ENCODE results near the gene VAV2. TPM values are rescaled to one million over a fixed set of nuclear protein-coding genes. Genes with fewer than 3 reads are reported as not detected.

Gene VAV2
- total RNA-seq, 1 donor from 2014 or later: 47.0 TPM

- H3K4me1 Mint-ChIP-seq: peaks cover 37% of the 10 kb centered on the region
- H3K27me3 Mint-ChIP-seq (ENCODE audit: low read depth): no peaks in the 10 kb centered on the region
- H3K36me3 Mint-ChIP-seq (ENCODE audit: low read depth): peaks cover 11% of the 10 kb centered on the region
- peak overlapping the region; percentile 61 for H3K27ac Mint-ChIP-seq (ENCODE audit: unreplicated experiment)
- no peak for TF ChIP-seq CTCF (conservative IDR thresholded peaks at IDR 0.05)
- H3K4me3 Mint-ChIP-seq: peak overlapping the region; percentile 19
- no peak for DNase-seq (ENCODE audit: low read depth, low spot score)
- no peaks in the 10 kb centered on the region for H3K9me3 Mint-ChIP-seq
Measured at GRCh38 chr9:133821601-133822429, 170.3 kb downstream of the VAV2 start.

- H3K4me3 Mint-ChIP-seq: no peak overlapping the region
- peaks cover 11% of the 10 kb centered on the region for H3K36me3 Mint-ChIP-seq (ENCODE audit: low read depth)
- H3K27ac Mint-ChIP-seq (ENCODE audit: unreplicated experiment): no peak overlapping the region
- peaks cover 25% of the 10 kb centered on the region for H3K4me1 Mint-ChIP-seq
- H3K27me3 Mint-ChIP-seq (ENCODE audit: low read depth): no peaks in the 10 kb centered on the region
- H3K9me3 Mint-ChIP-seq: no peaks in the 10 kb centered on the region
- DNase-seq (ENCODE audit: low read depth, low spot score): no peak
- TF ChIP-seq CTCF (conservative IDR thresholded peaks at IDR 0.05): no peak
Measured at GRCh38 chr9:133819923-133820322, 172.2 kb downstream of the VAV2 start.

- Mint-ChIP-seq H3K36me3 (ENCODE audit: low read depth) (peaks cover 11% of the 10 kb centered on the region), H3K27ac (ENCODE audit: unreplicated experiment) (no peak overlapping the region), H3K9me3 (no peaks in the 10 kb centered on the region), H3K27me3 (ENCODE audit: low read depth) (no peaks in the 10 kb centered on the region), H3K4me3 (no peak overlapping the region), H3K4me1 (peaks cover 22% of the 10 kb centered on the region)
- DNase-seq (ENCODE audit: low read depth, low spot score): no peak
- no peak for TF ChIP-seq CTCF (conservative IDR thresholded peaks at IDR 0.05)
Measured at GRCh38 chr9:133818444-133818843, 173.7 kb downstream of the VAV2 start.

GRCh38 chr9:133815781-133816180 is 176.3 kb downstream of the VAV2 start:
- Mint-ChIP-seq H3K27ac (ENCODE audit: unreplicated experiment) (no peak overlapping the region), H3K4me1 (no peaks in the 10 kb centered on the region), H3K27me3 (ENCODE audit: low read depth) (no peaks in the 10 kb centered on the region), H3K36me3 (ENCODE audit: low read depth) (peaks cover 9% of the 10 kb centered on the region), H3K9me3 (no peaks in the 10 kb centered on the region), H3K4me3 (no peak overlapping the region)
- no peak for DNase-seq (ENCODE audit: low read depth, low spot score)
- no peak for TF ChIP-seq CTCF (conservative IDR thresholded peaks at IDR 0.05)

- Mint-ChIP-seq H3K36me3 (ENCODE audit: low read depth) (peaks cover 9% of the 10 kb centered on the region), H3K27ac (ENCODE audit: unreplicated experiment) (no peak overlapping the region), H3K4me1 (no peaks in the 10 kb centered on the region), H3K27me3 (ENCODE audit: low read depth) (no peaks in the 10 kb centered on the region), H3K9me3 (no peaks in the 10 kb centered on the region), H3K4me3 (no peak overlapping the region)
- TF ChIP-seq CTCF (conservative IDR thresholded peaks at IDR 0.05): no peak
- DNase-seq (ENCODE audit: low read depth, low spot score): no peak
Measured at GRCh38 chr9:133814586-133815208, 177.4 kb downstream of the VAV2 start.
